Mesenchymal stem cell (in vitro differentiated cells and primary cell): ENCODE data around the gene EIF6.
A peak's percentile ranks its signal among the peaks of the same experiment; 100 is the strongest.

Experiments used
- DNase-seq: peaks from one replicate; pipeline ENCODE4 v3.0.0-alpha.2; 2013
- H2AFZ ChIP-seq: one replicate; pipeline ENCODE4 v1.6.1; 2013; ENCODE audit warnings: low read depth, mild to moderate bottlenecking, control low read depth, inconsistent platforms, low read length, moderate library complexity
- H2AK5ac ChIP-seq: 2 replicates; pipeline ENCODE4 v1.6.1; 2013; ENCODE audit warnings: low read length, moderate library complexity, mild to moderate bottlenecking, inconsistent platforms; ENCODE audit not compliant: severe bottlenecking
- H2BK120ac ChIP-seq: one replicate; pipeline ENCODE4 v1.6.1; 2013; ENCODE audit warnings: low read depth, mild to moderate bottlenecking, inconsistent platforms, low read length, moderate library complexity
- H2BK12ac ChIP-seq, 2 experiments: one replicate each; pipeline ENCODE4 v1.6.1; 2013; ENCODE audit warnings: inconsistent platforms in 2 of 2, low read length in 2 of 2, mild to moderate bottlenecking in 2 of 2, moderate library complexity in 2 of 2, control low read depth in 1 of 2
- H2BK15ac ChIP-seq: one replicate; pipeline ENCODE4 v1.6.1; 2013; ENCODE audit warnings: mild to moderate bottlenecking, low read depth, inconsistent platforms; ENCODE audit not compliant: poor library complexity, severe bottlenecking
- H2BK5ac ChIP-seq: 2 replicates; pipeline ENCODE4 v1.6.1; 2013; ENCODE audit warnings: low read depth, mild to moderate bottlenecking, low read length, control low read depth, inconsistent platforms; ENCODE audit not compliant: poor library complexity, severe bottlenecking
- H3K14ac ChIP-seq, 2 experiments: one replicate each; pipeline ENCODE4 v1.6.1; 2013; ENCODE audit warnings: inconsistent platforms in 2 of 2, low read length in 2 of 2, control low read depth in 1 of 2, mild to moderate bottlenecking in 1 of 2, moderate library complexity in 1 of 2
- H3K18ac ChIP-seq, 2 experiments: one replicate each; pipeline ENCODE4 v1.6.1; 2013; ENCODE audit warnings: inconsistent platforms in 2 of 2, low read length in 2 of 2, control low read depth in 1 of 2, low read depth in 1 of 2, mild to moderate bottlenecking in 1 of 2
- H3K23ac ChIP-seq, 2 experiments: one replicate each; pipeline ENCODE4 v1.6.1; 2013; ENCODE audit warnings: inconsistent platforms in 2 of 2, low read length in 2 of 2, mild to moderate bottlenecking in 2 of 2, moderate library complexity in 2 of 2, control low read depth in 1 of 2
- H3K27ac ChIP-seq: 2 replicates; pipeline ENCODE4 v1.5.1; 2013; ENCODE audit warnings: mild to moderate bottlenecking, moderate library complexity, low read length, control low read depth, inconsistent platforms; ENCODE audit not compliant: poor library complexity, severe bottlenecking
- H3K27me3 ChIP-seq, 2 experiments: 2 replicates each; pipeline versions ENCODE4 v1.6.1 to v1.7.0; 2013; ENCODE audit warnings: low read length in 2 of 2, mild to moderate bottlenecking in 2 of 2, moderate library complexity in 2 of 2, control low read depth in 1 of 2, inconsistent platforms in 1 of 2; ENCODE audit not compliant: control insufficient read depth in 1 of 2, insufficient read depth in 1 of 2
- H3K36me3 ChIP-seq, 2 experiments: 2 replicates each; pipeline versions ENCODE4 v1.6.1 to v1.7.0; 2013; ENCODE audit warnings: low read length in 2 of 2, control low read depth in 1 of 2, inconsistent platforms in 1 of 2, low read depth in 1 of 2, mild to moderate bottlenecking in 1 of 2; ENCODE audit not compliant: insufficient read depth in 2 of 2, control insufficient read depth in 1 of 2
- H3K4ac ChIP-seq, 2 experiments: one replicate each; pipeline ENCODE4 v1.6.1; 2013; ENCODE audit warnings: inconsistent platforms in 2 of 2, low read length in 2 of 2, mild to moderate bottlenecking in 2 of 2, moderate library complexity in 2 of 2, control low read depth in 1 of 2, low read depth in 1 of 2
- H3K4me1 ChIP-seq: 2 replicates; pipeline ENCODE4 v1.6.1; 2013; ENCODE audit warnings: low read depth, low read length, control low read depth; ENCODE audit not compliant: control insufficient read depth, insufficient read depth
- H3K4me2 ChIP-seq: 2 replicates; pipeline ENCODE4 v1.6.1; 2013; ENCODE audit warnings: low read length, mild to moderate bottlenecking, inconsistent platforms; ENCODE audit not compliant: poor library complexity, severe bottlenecking
- H3K4me3 ChIP-seq, 2 experiments: 2 replicates each; pipeline versions ENCODE4 v1.5.1 to v1.7.0; 2013; ENCODE audit warnings: low read length in 2 of 2, mild to moderate bottlenecking in 2 of 2, control low read depth in 1 of 2, low read depth in 1 of 2; ENCODE audit not compliant: insufficient read depth in 1 of 2
- H3K79me1 ChIP-seq: replicated peaks from 2 replicates; pipeline ENCODE4 v1.6.1; 2013; ENCODE audit warnings: mild to moderate bottlenecking, control low read depth, low read length, inconsistent platforms; ENCODE audit not compliant: poor library complexity, severe bottlenecking
- H3K9ac ChIP-seq: 2 replicates; pipeline ENCODE4 v1.7.0; 2013; ENCODE audit warnings: mild to moderate bottlenecking, low read length, moderate library complexity
- H3K9me3 ChIP-seq: 2 replicates; pipeline ENCODE4 v1.7.0; 2013; ENCODE audit warnings: mild to moderate bottlenecking, low read length; ENCODE audit not compliant: control insufficient read depth
- H4K8ac ChIP-seq: one replicate; pipeline ENCODE4 v1.6.1; 2013; ENCODE audit warnings: inconsistent platforms, mild to moderate bottlenecking, low read length, moderate library complexity
- H4K91ac ChIP-seq: one replicate; pipeline ENCODE4 v1.6.1; 2013; ENCODE audit warnings: mild to moderate bottlenecking, low read length, inconsistent platforms
- WGBS: methylation state at CpG from one replicate; pipeline ENCODE4 v1.1.7; 2013; ENCODE audit warnings: mixed read lengths; 5-methylcytosine and 5-hydroxymethylcytosine counted together

EIF6 gene

DNA sequence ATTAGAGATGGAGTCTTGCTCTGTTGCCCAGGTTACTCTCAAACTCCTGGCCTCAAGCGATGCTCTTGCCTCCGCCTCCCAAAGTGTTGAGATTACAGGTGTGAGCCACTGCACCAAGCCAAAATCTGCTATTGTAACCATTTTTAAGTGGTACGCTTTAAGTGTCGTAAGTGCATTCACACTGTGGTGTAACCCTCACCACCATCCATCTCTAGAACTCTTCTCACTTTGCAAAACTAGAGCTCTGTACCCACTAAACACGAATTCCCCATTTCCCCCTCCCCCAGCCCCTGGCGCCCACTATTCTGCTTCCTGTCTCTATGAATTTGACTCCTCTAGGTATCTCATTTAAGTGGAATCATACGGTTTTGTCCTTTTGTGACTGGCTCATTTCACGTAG, 10.5 kb upstream of the EIF6 start:
- Histone ChIP-seq H4K91ac (no peak overlapping the region), H2BK15ac (no peak overlapping the region), H3K14ac (no peak overlapping the region), H3K18ac (no peak overlapping the region), H2BK120ac (no peak overlapping the region), H4K8ac (no peak overlapping the region), H3K4me2 (no peak overlapping the region), H3K4me3 (no peak overlapping the region), H2AFZ (no peak overlapping the region), H3K4me1 (peaks cover 11% of the 10 kb centered on the region), H3K23ac (no peak overlapping the region), H3K4ac (no peak overlapping the region), H2BK12ac (no peak overlapping the region), H3K9ac (no peak overlapping the region), H3K9me3 (no peaks in the 10 kb centered on the region), H3K36me3 (no peaks in the 10 kb centered on the region), H3K79me1 (no peaks in the 10 kb centered on the region), H2BK5ac (no peak overlapping the region), H3K27ac (no peak overlapping the region), H3K27me3 (peaks cover 0 to 39% of the 10 kb centered on the region in 2 experiments), H2AK5ac (no peak overlapping the region)
- DNase-seq: no peak
- 84% methylated on average over 8 of the region's 8 CpGs for WGBS

DNA sequence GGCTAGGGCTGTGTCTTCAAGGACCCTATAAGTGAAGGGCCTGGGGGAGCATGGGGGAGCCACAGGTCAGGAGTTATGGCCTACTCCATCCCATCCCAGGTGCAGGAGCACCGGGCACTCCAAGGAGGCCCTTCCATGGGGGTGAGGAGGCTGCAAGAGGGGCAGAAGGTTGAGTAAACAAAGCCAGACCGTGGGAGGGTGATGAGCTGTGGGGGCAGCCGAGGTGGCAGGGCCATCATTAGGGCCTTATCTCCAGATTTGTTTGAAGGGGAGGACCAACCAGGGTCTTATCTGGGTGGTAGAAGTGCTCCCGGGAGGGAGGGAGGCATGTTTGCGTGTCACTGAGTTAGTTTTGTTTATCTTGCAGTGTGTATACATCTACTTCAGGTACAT, 9.7 kb upstream of the EIF6 start:
- H3K9ac ChIP-seq: no peak overlapping the region
- no peak overlapping the region for H3K23ac ChIP-seq
- no peak overlapping the region for H2BK15ac ChIP-seq
- no peak overlapping the region for H2BK120ac ChIP-seq
- H2BK12ac ChIP-seq: no peak overlapping the region
- no peak overlapping the region for H4K8ac ChIP-seq
- no peak overlapping the region for H4K91ac ChIP-seq
- no peak overlapping the region for H3K14ac ChIP-seq
- H3K4me2 ChIP-seq: no peak overlapping the region
- H3K79me1 ChIP-seq: no peaks in the 10 kb centered on the region
- H2BK5ac ChIP-seq: no peak overlapping the region
- DNase-seq: no peak
- 42% methylated on average over 5 of the region's 5 CpGs for WGBS
- no peaks in the 10 kb centered on the region for H3K36me3 ChIP-seq
- no peak overlapping the region for H2AFZ ChIP-seq
- no peak overlapping the region for H3K18ac ChIP-seq
- H3K4me1 ChIP-seq: peaks cover 11% of the 10 kb centered on the region
- H3K4me3 ChIP-seq: no peak overlapping the region
- H3K27me3 ChIP-seq: peaks cover 0 to 43% of the 10 kb centered on the region in 2 experiments
- no peak overlapping the region for H3K27ac ChIP-seq
- peak overlapping the region; percentile 28 for H2AK5ac ChIP-seq
- no peak overlapping the region for H3K4ac ChIP-seq
- no peaks in the 10 kb centered on the region for H3K9me3 ChIP-seq

DNA sequence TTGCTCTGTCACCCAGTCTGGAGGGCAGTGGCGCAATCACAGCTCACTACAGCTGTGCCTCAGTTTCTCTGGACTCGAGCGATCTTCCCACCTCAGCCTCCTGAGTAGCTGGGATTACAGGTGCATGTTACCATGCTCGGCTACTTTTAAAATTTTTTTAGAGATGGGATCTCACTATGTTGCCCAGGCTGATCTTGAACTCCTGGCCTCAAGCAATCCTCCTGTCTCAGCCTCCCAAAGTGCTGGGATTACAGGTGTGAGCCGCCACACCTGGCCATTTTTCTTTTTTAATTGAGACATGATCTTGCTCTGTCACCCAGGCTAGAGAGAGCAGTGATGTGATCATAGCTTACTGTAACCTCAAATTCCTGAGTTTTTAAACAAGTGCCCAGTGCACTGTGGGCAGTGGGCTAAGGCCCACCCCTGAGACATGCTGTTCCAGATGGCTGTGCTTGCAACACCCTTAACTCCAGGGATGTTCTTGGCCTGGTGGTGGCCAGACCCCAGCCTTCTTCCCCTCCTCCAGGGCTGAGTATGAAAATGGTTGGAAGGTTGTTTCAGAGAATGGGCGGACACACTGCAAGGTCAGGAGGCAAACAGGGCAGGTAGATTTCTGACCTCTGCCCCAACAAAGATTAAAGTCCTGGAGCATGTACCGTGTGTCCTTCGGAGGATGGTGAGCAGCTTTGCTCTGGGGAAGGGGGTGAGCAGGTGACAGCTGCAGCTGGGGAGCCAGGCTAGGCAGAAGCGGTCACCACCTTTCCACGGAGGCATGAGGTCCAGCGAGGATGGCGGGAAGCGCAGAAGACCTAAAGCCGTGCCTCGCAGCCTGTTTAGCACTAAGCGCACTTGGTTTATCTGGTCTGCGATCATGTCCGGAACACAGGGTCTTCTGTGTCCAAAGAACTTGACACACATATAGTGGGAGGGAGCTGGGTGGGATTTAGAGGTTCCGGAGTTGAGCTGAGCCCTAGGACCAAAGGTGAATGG, 9.0 kb upstream of the EIF6 start:
- H4K91ac ChIP-seq: no peak overlapping the region
- no peak overlapping the region for H2BK5ac ChIP-seq
- peaks cover 9% of the 10 kb centered on the region for H3K4me1 ChIP-seq
- H2AFZ ChIP-seq: no peak overlapping the region
- WGBS: 93% methylated on average over 18 of the region's 19 CpGs
- H3K36me3 ChIP-seq: no peaks in the 10 kb centered on the region
- no peak overlapping the region for H2BK15ac ChIP-seq
- H3K27me3 ChIP-seq: peaks cover 0 to 43% of the 10 kb centered on the region in 2 experiments
- H2AK5ac ChIP-seq: no peak overlapping the region
- no peak overlapping the region for H3K14ac ChIP-seq
- H3K27ac ChIP-seq: no peak overlapping the region
- H3K79me1 ChIP-seq: no peaks in the 10 kb centered on the region
- no peak overlapping the region for H2BK12ac ChIP-seq
- no peak overlapping the region for H3K18ac ChIP-seq
- H3K4me2 ChIP-seq: no peak overlapping the region
- no peak overlapping the region for H3K23ac ChIP-seq
- H3K4me3 ChIP-seq: no peak overlapping the region
- no peak overlapping the region for H3K4ac ChIP-seq
- H2BK120ac ChIP-seq: no peak overlapping the region
- DNase-seq: no peak
- H3K9me3 ChIP-seq: no peaks in the 10 kb centered on the region
- H4K8ac ChIP-seq: no peak overlapping the region
- H3K9ac ChIP-seq: no peak overlapping the region

DNA sequence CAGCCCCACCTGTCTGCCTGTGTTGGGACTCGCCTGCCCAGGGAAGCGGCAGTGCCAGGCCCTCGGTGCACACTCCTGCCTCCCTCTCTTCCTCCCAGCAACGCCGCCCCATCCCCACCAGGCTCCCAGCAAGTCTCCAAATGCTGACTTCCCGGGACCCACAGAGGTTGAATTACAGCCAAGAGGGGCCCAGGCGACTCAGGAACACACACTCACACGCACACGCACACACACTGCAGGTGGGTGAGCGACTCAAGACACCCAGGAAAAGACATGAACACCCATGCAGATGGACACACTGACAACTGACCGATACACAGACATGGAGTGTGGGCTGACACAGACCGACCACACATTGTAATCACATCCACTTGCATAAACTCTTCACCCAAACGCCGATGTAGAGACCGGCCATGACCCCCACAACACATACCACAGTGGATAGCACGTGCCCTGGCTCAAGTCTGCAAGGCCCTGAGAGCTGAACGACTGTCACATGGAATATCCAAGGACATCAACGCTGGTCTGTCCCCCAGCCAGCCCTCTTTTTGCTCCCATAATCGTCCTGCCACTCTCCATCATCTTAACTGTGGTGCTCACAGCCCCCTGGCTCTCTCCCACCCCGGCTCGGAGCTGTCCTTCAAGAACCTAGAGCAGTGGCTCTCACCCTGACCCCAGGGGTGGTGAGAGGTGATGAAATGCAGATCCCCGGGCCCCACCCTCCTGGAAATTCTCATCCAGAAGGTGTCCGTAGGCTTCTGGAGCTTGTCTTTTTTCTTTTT, 8.1 kb upstream of the EIF6 start:
- Histone ChIP-seq H2AFZ (no peak overlapping the region), H3K79me1 (no peaks in the 10 kb centered on the region), H3K9me3 (no peaks in the 10 kb centered on the region), H3K4me2 (no peak overlapping the region), H2BK12ac (no peak overlapping the region), H3K23ac (no peak overlapping the region), H4K91ac (no peak overlapping the region), H3K4ac (no peak overlapping the region), H3K27ac (no peak overlapping the region), H3K36me3 (no peaks in the 10 kb centered on the region), H3K9ac (no peak overlapping the region), H3K14ac (no peak overlapping the region), H4K8ac (no peak overlapping the region), H2BK120ac (no peak overlapping the region), H2AK5ac (no peak overlapping the region), H3K18ac (no peak overlapping the region), H3K4me3 (no peak overlapping the region), H3K27me3 (peaks cover 0 to 43% of the 10 kb centered on the region in 2 experiments), H3K4me1 (peaks cover 7% of the 10 kb centered on the region), H2BK15ac (no peak overlapping the region), H2BK5ac (no peak overlapping the region)
- no peak for DNase-seq
- 84% methylated on average over 23 of the region's 23 CpGs for WGBS
